AG09319 (cell line): ENCODE results near the gene HNRNPC.

ENCODE experiments used
- DNase-seq: peaks from one replicate; pipeline ENCODE4 v3.0.0-alpha.2; 2010; ENCODE audit warnings: low read depth; ENCODE audit errors: extremely low read depth
- TF ChIP-seq, protein P1 (sequence below): IDR thresholded peaks from 2 replicates; pipeline ENCODE4 v1.5.1; 2011; ENCODE audit warnings: low read depth, mild to moderate bottlenecking, inconsistent platforms, low read length, moderate library complexity

Gene HNRNPC

DNA sequence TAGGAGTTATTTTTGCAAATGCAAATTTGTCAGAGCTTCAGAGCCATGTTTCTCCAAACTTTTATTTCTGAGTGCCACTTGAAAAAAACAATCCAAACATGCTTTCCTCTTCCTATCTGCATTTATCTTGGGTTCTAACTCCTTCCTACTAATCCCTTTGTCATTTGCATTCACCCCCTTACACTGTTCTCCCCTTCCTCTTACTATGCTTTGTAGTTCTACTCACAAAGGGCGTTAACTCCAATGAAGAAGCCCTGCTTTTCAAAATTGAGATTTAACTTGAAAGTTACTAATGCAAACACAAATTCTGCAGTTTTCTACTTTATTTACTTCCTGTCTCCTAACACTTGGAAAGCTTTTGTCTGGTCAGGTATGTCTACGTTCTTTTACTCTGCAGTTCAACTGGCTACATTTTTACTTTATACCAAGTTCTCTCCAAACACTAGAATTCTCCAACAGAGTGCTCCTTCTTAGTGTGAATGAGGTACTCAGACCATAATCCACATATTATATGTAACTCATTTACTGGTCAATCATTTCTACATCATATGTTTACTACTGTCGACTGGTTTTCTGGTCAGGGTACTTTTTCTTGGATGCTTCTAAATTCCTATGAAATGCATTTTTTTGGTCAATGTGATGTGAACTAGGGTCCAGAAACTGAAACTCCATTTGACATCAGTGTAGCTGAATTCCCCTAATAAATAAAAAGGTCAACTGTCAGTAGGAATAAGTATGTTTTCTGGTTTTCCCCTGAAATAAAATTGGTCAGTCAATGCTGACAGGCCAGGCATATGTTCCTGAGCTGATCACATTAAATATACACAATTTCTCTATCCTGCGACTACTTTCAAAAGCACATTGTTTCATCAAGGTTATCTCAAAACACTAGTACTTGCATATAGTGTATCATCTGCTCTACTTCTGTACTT, 62.2 kb downstream of the HNRNPC start:
- TF ChIP-seq, protein P1, sequence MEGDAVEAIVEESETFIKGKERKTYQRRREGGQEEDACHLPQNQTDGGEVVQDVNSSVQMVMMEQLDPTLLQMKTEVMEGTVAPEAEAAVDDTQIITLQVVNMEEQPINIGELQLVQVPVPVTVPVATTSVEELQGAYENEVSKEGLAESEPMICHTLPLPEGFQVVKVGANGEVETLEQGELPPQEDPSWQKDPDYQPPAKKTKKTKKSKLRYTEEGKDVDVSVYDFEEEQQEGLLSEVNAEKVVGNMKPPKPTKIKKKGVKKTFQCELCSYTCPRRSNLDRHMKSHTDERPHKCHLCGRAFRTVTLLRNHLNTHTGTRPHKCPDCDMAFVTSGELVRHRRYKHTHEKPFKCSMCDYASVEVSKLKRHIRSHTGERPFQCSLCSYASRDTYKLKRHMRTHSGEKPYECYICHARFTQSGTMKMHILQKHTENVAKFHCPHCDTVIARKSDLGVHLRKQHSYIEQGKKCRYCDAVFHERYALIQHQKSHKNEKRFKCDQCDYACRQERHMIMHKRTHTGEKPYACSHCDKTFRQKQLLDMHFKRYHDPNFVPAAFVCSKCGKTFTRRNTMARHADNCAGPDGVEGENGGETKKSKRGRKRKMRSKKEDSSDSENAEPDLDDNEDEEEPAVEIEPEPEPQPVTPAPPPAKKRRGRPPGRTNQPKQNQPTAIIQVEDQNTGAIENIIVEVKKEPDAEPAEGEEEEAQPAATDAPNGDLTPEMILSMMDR = no peak
- no peak for DNase-seq

DNA sequence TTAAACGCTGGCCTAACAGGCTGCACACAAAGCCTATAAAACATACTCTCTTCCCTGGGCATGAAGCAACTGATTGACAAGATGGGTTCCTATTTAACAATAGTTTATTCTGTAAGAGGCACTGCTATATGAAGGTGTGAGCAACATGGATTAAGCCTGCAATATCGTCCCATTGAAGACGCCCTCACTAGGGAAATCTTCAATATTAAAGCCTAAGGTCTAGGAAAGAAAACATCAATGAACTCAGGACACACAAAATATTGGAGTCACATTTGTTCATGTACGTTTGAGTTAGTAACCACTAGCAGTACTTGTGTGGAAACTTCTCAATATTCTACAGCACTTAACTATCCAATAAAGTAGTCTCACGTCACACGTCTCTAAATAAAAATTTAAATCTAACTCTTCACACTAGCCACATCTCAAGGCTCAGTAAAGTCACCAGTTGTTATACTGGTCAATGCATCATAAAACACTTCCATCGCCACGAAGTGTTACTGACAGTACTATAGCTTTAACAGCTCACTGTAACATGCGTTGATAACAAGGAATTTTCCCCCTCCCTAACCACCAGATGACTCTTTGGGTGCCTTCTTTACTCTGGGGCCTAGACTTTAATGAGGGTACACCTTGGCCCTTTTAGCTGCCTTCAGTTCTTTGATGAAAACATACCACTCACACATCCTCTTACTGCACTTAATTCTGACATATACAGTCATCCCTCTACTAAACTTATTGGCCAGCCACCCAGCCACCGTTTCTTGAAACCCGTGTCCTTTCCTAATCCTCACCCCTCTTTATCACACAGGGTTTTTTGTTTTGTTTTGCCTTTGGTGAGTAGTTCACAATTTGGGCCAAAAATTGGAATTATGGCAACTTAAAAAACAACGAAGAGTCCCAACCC, 63.3 kb downstream of the HNRNPC start:
- TF ChIP-seq, protein P1 = no peak
- no peak for DNase-seq

DNA sequence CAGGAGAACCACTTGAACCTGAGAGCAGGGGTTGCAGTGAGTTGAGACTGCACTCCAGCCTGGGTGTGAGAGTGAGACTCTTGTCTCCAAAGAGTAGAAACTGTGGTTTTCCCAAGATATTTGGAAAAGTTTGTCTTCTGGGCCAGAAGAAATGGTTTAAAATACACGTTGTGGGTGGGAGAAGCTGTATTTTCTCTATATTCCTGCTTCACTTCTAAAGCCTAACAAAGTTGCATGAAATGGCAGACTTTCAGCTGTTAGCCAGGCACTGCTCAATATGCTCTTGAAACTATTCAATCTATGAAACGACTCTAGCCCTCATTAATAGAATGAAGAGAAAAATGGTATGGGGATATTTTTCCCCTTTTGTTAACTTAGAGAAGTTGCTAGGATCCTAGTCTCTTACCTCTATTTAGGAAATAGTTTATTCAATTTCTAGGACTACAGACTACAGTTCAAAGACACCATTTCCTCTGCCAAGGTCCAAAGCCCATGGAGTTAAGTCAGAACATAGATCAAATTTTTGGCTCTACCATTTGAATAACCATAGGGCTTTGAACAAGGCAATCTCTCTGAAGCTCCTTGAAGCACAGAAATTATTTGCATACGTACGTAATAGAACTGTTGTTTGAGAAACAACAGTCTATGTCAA, 64.1 kb downstream of the HNRNPC start:
- no peak for DNase-seq
- TF ChIP-seq, protein P1 = no peak

DNA sequence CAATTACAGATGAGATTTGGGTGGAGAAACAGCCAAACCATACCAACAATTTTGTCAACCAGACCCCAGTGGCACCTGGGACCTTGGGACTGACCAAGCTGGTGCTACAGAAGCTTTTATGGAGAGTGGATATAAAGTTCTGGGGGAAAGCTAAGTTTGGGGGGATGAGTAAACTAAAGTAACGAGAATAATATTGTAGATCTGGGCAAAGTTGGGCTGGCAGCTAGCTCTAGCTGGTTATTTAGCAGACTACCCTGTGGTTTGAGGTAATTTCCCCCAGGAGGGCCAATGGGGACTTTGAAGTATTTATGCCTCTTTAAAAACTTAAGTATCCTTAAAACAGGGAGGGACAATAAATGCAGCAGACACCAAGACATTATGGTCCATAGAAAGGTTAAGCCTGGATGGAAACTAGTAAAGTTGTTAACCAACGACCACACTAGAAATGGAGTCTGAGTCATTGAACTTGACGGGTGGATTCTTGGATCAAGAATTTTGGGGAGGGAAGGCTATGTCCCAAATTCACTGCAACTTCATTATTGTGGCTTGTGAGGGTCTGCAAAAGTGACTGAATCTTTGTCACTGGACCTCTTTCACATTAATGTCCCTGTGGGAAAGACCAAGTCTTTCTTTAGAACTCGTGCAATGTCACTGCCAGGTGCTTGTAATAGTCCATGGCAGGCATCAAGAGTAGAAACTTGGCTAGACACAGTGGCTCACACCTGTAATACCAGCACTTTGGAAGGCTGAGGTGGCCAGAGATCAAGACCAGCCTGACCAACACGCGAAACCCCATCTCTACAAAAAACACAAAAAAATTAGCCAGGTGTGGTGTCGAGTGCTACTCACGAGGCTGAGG, 64.8 kb downstream of the HNRNPC start:
- TF ChIP-seq, protein P1 = no peak
- no peak for DNase-seq

DNA sequence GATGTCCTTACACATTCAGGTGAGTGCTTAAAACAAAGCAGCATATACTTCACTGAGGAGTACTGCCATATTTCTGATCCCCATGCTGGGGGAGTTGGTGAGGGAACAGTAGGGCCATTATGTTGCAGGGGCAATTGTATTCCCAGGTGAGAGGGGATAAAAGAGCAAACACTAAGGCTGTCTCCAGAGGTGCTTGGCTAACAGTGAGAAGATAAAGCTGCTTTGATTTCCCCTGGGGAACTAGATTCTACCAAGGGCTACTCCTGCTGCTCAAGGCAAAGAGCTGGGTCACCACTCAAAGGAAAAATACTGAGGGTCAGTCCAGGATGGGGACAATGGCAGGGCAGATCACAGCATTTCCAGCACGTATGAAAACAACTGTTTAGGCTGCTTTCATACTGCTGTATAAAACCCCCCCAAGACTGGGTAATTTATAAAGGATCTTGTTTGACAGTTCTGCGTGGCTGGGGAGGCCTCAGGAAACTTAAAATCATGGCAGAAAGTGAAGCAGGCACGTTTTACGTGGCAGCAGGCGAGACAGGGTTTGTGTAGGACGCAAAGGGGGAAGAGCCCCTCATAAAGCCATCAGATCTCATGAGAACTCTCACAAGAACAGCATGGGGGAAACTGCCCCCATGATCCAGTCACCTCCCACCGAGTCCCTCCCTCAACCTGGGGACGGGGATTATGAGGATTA, 65.6 kb downstream of the HNRNPC start:
- no peak for DNase-seq
- TF ChIP-seq, protein P1 = no peak
